ENCODE data around the gene USP49. TPM values are rescaled to one million over a fixed set of nuclear protein-coding genes. Genes with fewer than 3 reads are reported as not detected.

Gene USP49
- total and polyA plus RNA-seq, 10 of the 15 experiments (the other 5 are each of a cell fraction or from before 2014, with no cell fraction given), result 1.0 to 7.7 (median 4.3) TPM

GRCh38 chr6:41920921-41921711 lies 25.9 kb upstream of the USP49 start, which contains the start of the genes BYSL and MED20 (continued):
- TF ChIP-seq E2F8 (IDR thresholded peaks at IDR 0.05; ENCODE audit: low read depth, partially characterized antibody), result peak; percentile 93
- no peak for TF ChIP-seq ZNF217 (IDR thresholded peaks at IDR 0.05)
- TF ChIP-seq ASH2L (IDR thresholded peaks at IDR 0.05; ENCODE audit: borderline replicate concordance, low read depth), result peak; percentile 86; the same call in 1 of the 2 replicates
- TF ChIP-seq PAX5 (IDR thresholded peaks at IDR 0.05; ENCODE audit: borderline replicate concordance, low read depth, low read length), result peak; percentile 69; the same call in 1 of the 2 replicates
- no peak for TF ChIP-seq SUPT20H (IDR thresholded peaks at IDR 0.05; ENCODE audit: borderline replicate concordance, control insufficient read depth, low read depth, low read length)
- TF ChIP-seq TAF1 (IDR thresholded peaks at IDR 0.05; ENCODE audit: borderline replicate concordance, low read depth, low read length), result peak; percentile 64
- TF ChIP-seq ZNF24 (IDR thresholded peaks at IDR 0.05), result no peak
- TF ChIP-seq ZBTB40 (IDR thresholded peaks at IDR 0.05; ENCODE audit: borderline replicate concordance), result peak; percentile 93
- TF ChIP-seq ATF7 (IDR thresholded peaks at IDR 0.05; ENCODE audit: low read depth), result peak; percentile 98
- no peak for TF ChIP-seq NR2C2 (IDR thresholded peaks at IDR 0.05; ENCODE audit: borderline replicate concordance, control insufficient read depth, insufficient read length, low read depth)
- no peak for TF ChIP-seq KAT2A (conservative IDR thresholded peaks at IDR 0.05; ENCODE audit: control insufficient read depth, low read depth, low read length)
- TF ChIP-seq ZNF622 (IDR thresholded peaks at IDR 0.05), result no peak
- peak; percentile 79 for TF ChIP-seq SKIL (IDR thresholded peaks at IDR 0.05; ENCODE audit: low read depth, poor library complexity, severe bottlenecking)
- TF ChIP-seq RAD51 (IDR thresholded peaks at IDR 0.05), result no peak
- no peak for TF ChIP-seq RAD21 (IDR thresholded peaks at IDR 0.05; ENCODE audit: insufficient read depth, low read depth, low read length)
- TF ChIP-seq MTA3 (IDR thresholded peaks at IDR 0.05; ENCODE audit: borderline replicate concordance, low read length), result no peak; the same call in 1 of the 2 replicates
- TF ChIP-seq ZNF384 (IDR thresholded peaks at IDR 0.05; ENCODE audit: borderline replicate concordance, low read depth, low read length), result peak; percentile 15; the same call in 1 of the 2 replicates
- no peak for TF ChIP-seq CBX5 (IDR thresholded peaks at IDR 0.05; ENCODE audit: low read depth)
- TF ChIP-seq CHD4 (IDR thresholded peaks at IDR 0.05), result no peak
- no peak for TF ChIP-seq BCL11A (IDR thresholded peaks at IDR 0.05; ENCODE audit: low read depth, low read length)
- TF ChIP-seq PAX8 (IDR thresholded peaks at IDR 0.05), result no peak

All from GM12878 (cell line).